ENCODE measurements around the gene ARID2.

The ARID2 gene

GRCh38 chr12:45773747-45774146 lies 44.2 kb downstream of the ARID2 start:
- DNase-seq = no peak

- peak in 2 of 4 experiments; percentile 8 to 14 for DNase-seq
Measured at GRCh38 chr12:45774508-45775162, 45.1 kb downstream of the ARID2 start.

- no peak for DNase-seq
Measured at GRCh38 chr12:45775465-45775864, 46.0 kb downstream of the ARID2 start.

GRCh38 chr12:45775964-45776363 lies 46.5 kb downstream of the ARID2 start:
- no peak for DNase-seq

- DNase-seq = no peak
Measured at GRCh38 chr12:45779936-45780335, 50.4 kb downstream of the ARID2 start.

GRCh38 chr12:45781080-45781479 lies 51.6 kb downstream of the ARID2 start:
- no peak for DNase-seq

- DNase-seq = no peak
Measured at GRCh38 chr12:45785315-45785714, 55.8 kb downstream of the ARID2 start.

GRCh38 chr12:45789025-45789424 lies 59.5 kb downstream of the ARID2 start:
- peak in 1 of 4 experiments; percentile 7 for DNase-seq

- DNase-seq = no peak
Measured at GRCh38 chr12:45794422-45794821, 64.9 kb downstream of the ARID2 start.

- no peak for DNase-seq
Measured at GRCh38 chr12:45801625-45802024, 72.1 kb downstream of the ARID2 start.

GRCh38 chr12:45803111-45803510 lies 73.6 kb downstream of the ARID2 start:
- DNase-seq = no peak

- no peak for DNase-seq
Measured at GRCh38 chr12:45816652-45817051, 87.1 kb downstream of the ARID2 start.

GRCh38 chr12:45827974-45828373 lies 98.5 kb downstream of the ARID2 start:
- peak in 2 of 4 experiments; percentile 1 to 14 for DNase-seq

GRCh38 chr12:45828402-45828801 lies 98.9 kb downstream of the ARID2 start:
- DNase-seq = peak in 2 of 4 experiments; percentile 10 to 25

- no peak for DNase-seq
Measured at GRCh38 chr12:45831590-45831989, 102.1 kb downstream of the ARID2 start.

- no peak for DNase-seq
Measured at GRCh38 chr12:45833401-45833800, 103.9 kb downstream of the ARID2 start.

- no peak for DNase-seq
Measured at GRCh38 chr12:45834809-45835208, 105.3 kb downstream of the ARID2 start.

GRCh38 chr12:45839917-45840316 lies 110.4 kb downstream of the ARID2 start:
- no peak for DNase-seq

GRCh38 chr12:45849289-45849688 lies 119.8 kb downstream of the ARID2 start:
- DNase-seq = no peak

GRCh38 chr12:45850302-45850701 lies 120.8 kb downstream of the ARID2 start:
- DNase-seq = no peak

- no peak for DNase-seq
Measured at GRCh38 chr12:45852508-45852907, 123.0 kb downstream of the ARID2 start.

- no peak for DNase-seq
Measured at GRCh38 chr12:45853550-45853949, 124.0 kb downstream of the ARID2 start.

- no peak for DNase-seq
Measured at GRCh38 chr12:45863332-45863731, 133.8 kb downstream of the ARID2 start.

- DNase-seq = no peak
Measured at GRCh38 chr12:45866299-45866698, 136.8 kb downstream of the ARID2 start.

- peak in 3 of 4 experiments; percentile 3 to 12 (median 3) for DNase-seq
Measured at GRCh38 chr12:45872446-45872845, 142.9 kb downstream of the ARID2 start.
